Tibial nerve (tissue), 4 donors: ENCODE data around the gene DAP.

Source experiments
- CTCF ChIP-seq, 5 experiments: fragments of 200-600 bp in 3 of 5; fragments of 450-650 bp in 2 of 5; sonication (generic) in 3 of 5; IDR thresholded peaks; one replicate each; pipeline ENCODE4 v1.5.1; 2016 to 2019; ENCODE audit warnings: antibody characterized with exemption in 5 of 5, mild to moderate bottlenecking in 3 of 5, moderate library complexity in 2 of 5
- EP300 ChIP-seq, 2 donors: sonication (generic); formaldehyde crosslinking; IDR thresholded peaks; one replicate each; pipeline ENCODE4 v1.6.1; 2017; ENCODE audit warnings: antibody characterized with exemption in 2 of 2, mild to moderate bottlenecking in 1 of 2
- POLR2A ChIP-seq, 2 donors: fragments of 450-650 bp; IDR thresholded peaks; one replicate each; pipeline ENCODE4 v1.6.1; 2017; ENCODE audit warnings: antibody characterized with exemption in 2 of 2, mild to moderate bottlenecking in 2 of 2, moderate library complexity in 2 of 2

GRCh38 chr5:10666531-10667299, 94.3 kb downstream of the DAP start:
- TF ChIP-seq POLR2A (IDR thresholded peaks at IDR 0.05), result no peak
- TF ChIP-seq CTCF (IDR thresholded peaks at IDR 0.05), result no peak
- TF ChIP-seq EP300 (IDR thresholded peaks at IDR 0.05), result no peak
